ENCODE data around the gene FEM1A.

- TF ChIP-seq CTCF (IDR thresholded peaks at IDR 0.05) (no peak), POLR2AphosphoS5 (IDR thresholded peaks at IDR 0.05; ENCODE audit: insufficient read depth in 1 of 2, low read depth in 1 of 2) (no peak)
Measured at GRCh38 chr19:4816202-4816949, 24.8 kb downstream of the FEM1A start.
